Ammon's horn (tissue), 1 donor: Measurements from ENCODE around the gene SAMSN1.
"Not testable (repeated sequence)": the region's sequence is repeated elsewhere in the genome, so short reads cannot be mapped to it uniquely, and the experiment has no call there.

Experiments
- DNase-seq: peaks from one replicate; pipeline ENCODE4 v3.0.0-alpha.2; 2016; ENCODE audit warnings: low spot score

SAMSN1 gene

GRCh38 chr21:14566894-14567293 is 20.8 kb upstream of the SAMSN1 start:
- no peak for DNase-seq

DNA sequence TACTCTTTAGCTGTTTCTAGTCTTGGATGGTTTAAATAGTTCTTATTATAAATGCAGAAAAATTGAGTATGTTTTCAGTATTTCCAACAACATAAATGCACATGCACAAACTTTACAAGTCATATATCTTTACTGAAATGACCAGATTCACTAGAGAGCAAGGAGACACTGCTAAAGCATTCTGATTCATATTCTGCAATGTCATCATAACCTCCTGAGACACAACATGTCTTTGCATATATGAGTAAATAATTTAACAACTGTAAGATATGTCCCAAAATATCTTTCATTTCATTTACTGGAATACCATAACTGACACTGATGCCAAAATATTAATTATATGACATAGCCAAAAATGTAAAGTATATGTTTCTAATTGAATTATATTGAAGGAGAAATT is 16.8 kb upstream of the SAMSN1 start:
- DNase-seq: no peak

- DNase-seq: no peak
Measured at GRCh38 chr21:14560555-14560954, 14.4 kb upstream of the SAMSN1 start.

DNA sequence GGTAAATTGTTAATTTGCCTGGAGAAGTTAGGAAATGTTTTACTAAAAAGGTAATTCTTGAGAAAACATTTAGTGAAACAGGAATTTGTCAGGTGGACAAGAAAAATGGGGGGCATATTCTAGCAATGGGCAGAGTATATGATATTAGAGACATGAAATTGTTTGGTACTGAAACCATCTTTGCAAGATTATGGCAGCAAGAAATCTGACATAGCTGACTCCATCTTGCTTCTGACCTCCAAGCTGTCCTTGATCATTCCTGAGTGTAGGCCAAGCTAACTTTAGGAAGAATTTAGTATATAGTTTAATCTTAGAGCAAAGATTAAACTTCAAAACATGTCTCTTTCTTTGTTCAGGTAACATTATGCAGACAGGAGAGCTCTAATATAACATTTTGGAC is 14.0 kb upstream of the SAMSN1 start:
- no peak for DNase-seq

DNA sequence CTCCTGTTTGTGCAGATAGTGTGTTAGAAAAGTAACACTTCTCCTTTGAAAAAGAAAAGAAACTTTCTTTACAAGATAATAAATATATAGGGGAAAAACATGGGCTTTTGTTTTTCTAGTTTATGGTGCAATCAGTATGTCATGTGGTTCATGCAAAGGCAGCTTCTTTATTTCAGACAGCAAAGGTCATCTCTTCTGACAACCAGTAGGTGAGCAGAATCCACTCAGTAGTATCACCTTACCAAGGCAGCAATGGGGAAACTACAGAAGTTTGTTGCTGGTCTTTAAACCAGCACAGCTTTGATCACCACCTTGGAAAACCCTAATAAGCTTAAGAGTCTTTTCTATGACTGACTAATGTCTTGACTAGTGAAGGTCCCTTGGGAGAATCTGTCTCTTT is 13.0 kb upstream of the SAMSN1 start:
- no peak for DNase-seq

GRCh38 chr21:14557413-14557812 is 11.3 kb upstream of the SAMSN1 start:
- DNase-seq: no peak

GRCh38 chr21:14554948-14555347 is 8.8 kb upstream of the SAMSN1 start:
- no peak for DNase-seq

DNA sequence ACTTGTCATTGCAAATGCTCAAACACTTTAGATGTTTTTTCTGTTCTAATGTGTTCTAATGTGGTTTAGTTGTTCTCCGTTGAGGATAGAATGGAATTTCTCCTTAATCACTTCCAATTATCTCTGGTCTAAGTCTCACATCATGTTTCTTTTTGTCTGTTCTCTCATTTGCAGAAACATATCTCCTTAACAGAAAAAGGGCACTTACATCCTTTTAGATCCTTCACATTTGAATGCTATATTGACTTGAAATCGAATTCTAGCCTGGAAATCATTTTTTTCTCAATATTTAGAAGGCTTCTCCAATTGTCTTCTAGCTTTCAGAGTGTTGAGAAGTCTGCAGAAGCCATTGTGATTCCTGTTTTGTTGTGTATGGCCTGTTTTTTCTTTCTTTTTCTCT is 7.3 kb upstream of the SAMSN1 start:
- DNase-seq: no peak

GRCh38 chr21:14551741-14552140 is 5.6 kb upstream of the SAMSN1 start:
- DNase-seq: no peak

DNA sequence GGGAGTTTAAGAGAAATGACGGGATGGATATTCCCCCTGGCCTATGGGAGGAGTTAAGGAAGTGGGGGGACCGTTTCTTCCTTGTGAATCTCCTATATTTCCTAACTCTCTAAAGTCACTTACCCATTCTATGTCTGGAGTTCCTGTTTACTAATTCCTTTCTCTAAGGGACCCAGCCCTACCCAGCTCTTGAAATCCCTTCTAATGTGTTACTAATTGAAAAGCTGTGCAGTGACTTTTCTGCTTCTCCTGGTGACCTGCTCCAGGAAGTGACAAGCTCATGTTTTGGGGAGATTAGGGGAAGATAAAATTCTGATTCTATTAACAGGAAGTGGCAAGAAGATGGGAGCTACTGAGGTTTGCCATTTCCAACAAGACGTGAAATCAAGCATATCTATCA is 4.0 kb upstream of the SAMSN1 start:
- no peak for DNase-seq

- DNase-seq: peak; percentile 15
Measured at GRCh38 chr21:14548779-14549178, 2.7 kb upstream of the SAMSN1 start.

DNA sequence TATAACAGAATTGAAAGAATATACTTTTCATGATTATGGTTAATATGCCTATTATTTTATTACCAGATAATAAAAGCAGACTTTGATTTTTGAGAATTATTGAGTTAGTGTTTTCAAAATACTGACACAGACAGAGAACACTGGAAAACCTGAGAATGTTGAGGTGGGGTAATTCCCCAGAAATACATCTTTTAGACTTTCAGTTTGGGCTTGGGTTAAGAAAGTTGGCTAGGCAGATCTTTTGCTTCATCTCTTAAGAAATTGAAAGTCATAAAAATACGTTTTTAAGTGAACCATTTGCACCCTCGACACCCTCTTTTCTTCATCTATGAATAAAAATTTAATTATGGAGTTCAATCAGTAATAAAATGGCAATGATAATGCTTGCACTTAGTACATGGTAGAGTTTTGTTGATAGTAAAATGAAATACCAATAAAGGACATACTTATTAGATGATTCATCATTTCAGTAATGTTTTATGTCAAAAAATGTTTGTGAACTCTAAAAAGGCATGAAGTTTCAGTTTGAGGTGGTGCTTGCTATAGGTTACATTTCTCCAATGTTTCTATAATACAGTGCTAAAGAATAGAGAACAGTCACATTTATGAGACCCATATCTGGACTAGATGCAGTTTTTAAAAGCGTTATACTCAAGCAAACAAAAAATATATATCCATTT is 1.9 kb upstream of the SAMSN1 start:
- no peak for DNase-seq

DNA sequence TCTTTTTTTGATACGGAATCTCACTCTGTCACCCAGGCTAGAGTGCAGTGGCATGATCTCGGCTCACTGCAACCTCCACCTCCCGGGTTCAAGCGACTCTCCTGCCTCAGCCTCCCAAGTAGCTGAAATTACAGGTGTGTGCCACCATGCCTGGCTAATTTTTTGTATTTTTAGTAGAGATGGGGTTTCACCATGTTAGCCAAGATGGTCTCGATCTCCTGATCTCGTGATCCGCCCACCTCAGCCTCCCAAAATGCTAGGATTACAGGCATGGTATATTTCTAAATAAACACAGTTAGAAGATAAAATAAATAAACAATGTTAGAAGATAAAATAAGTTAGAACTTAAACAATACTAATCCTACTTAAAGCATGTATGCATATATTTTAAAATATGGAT is 604 bp upstream of the SAMSN1 start:
- not testable (repeated sequence) for DNase-seq

DNA sequence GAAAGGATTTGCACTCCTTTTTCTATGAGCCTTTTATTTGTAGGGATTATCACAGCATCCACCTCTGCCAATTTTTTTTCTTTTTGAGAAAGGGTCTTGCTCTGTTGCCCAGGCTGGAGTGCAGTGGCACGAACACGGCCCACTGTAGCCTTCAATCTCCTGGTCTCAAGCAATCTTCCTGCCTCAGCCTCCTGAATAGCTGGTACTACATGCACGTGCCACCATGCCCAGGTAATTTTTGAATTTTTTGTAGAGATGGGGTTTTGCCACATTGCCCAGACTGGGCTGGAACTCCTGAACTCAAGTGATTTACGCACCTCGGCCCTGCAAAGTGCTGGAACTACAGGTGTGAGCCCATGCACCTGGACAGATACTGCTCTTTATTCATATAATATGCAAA is 2.1 kb downstream of the SAMSN1 start:
- DNase-seq: no peak

DNA sequence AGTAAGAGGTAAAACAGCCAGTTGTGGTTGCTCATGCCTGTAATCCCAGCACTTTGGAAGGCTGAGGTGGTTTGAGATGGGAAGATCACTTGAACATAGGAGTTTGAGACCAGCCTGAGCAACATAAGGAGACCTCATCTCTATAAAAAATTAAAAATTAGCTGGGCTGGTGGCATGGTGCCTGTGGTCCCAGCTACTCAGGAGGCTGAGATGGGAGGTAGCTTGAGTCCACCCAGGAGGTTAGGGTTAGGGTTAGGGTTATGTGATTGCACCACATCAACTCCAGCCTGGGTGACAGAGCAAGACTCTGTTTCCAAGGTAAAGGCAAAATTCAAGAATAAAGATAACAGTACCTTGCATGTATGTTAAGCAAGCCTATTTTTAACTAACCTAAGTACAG is 3.5 kb downstream of the SAMSN1 start:
- no peak for DNase-seq

- peak; percentile 10 for DNase-seq
Measured at GRCh38 chr21:14541841-14542490, 4.1 kb downstream of the SAMSN1 start.

- DNase-seq: no peak
Measured at GRCh38 chr21:14538483-14538882, 7.6 kb downstream of the SAMSN1 start.

DNA sequence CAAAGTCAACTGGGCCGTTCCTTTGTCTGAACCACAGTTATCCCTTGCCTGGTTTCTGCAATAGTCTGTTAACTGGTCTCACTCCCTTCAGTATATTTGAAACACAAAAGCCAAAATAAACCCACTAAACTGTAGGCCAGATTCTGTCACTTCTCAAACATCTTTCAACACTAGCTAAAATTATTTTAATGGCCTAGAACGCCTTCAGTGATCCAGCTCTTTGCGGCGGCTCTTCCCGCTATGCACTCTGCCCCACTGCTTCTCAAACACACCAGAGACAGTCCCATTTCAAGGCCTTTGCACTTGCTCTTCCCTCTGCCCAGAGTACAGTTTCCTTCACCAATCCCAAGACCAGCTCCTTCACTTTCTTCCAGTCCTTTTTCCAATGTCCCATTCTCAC is 9.2 kb downstream of the SAMSN1 start:
- DNase-seq: no peak

DNA sequence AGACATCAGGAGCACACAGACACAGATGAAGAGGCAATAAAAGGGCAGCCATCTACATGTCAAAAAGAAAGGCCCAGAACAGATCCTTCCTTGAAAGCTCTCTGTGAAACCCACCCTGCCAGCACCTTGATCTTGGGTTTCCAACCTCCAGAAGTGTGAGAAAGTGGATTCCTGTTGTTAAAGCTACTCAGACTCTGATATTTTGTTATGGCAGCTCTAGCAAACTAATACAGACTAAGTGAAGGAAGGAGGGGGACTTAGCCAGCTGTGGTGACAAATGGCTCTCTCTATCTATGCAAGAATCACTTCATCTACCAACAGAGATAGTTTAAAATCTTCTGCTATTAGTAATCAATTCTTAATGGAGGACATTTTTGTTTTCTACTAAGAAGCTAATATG is 10.4 kb downstream of the SAMSN1 start:
- no peak for DNase-seq

DNA sequence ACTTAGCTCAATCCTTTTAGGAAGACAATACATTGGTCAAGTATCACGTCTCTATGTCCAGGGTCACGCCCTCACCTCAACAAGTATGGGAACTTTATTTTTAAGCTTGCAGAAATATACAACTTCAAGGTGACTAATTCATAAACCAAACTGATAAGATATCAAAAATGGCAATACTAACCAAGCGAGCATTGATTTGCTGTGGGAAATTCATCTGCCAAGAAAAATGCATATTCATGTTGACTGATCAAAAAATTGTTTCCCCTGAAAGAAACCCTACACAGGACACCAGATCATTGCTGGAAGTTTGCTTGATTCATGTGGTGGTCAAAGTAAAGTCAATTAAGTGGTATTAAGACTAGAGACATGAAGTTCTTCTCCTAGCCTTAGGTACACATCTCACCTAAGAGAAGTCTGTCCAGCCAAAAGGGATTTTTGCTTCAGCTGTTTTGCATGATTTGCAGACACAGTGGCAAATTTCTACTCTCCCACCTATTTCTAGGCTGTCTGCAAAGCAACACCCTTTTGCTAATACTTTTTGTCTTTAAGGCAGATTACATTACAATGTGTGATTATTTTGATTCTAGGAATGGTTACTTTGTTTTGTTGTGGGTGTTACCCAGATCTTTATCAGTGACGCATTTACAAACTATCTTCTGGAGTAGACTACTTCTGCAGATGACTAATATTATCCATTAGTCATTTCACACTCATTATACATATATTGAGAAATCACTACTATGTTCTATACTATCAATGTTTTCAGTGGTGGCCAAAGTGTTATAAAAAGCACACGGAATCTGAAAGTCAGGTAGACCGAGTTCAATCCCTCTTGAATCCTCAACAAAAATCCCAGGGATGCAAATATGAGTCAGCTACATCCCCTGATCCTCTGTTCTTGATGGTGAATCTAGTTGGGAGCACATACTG is 12.4 kb downstream of the SAMSN1 start:
- DNase-seq: no peak

GRCh38 chr21:14531757-14532316 is 14.3 kb downstream of the SAMSN1 start:
- DNase-seq: no peak

GRCh38 chr21:14530592-14530991 is 15.5 kb downstream of the SAMSN1 start:
- DNase-seq: no peak

DNA sequence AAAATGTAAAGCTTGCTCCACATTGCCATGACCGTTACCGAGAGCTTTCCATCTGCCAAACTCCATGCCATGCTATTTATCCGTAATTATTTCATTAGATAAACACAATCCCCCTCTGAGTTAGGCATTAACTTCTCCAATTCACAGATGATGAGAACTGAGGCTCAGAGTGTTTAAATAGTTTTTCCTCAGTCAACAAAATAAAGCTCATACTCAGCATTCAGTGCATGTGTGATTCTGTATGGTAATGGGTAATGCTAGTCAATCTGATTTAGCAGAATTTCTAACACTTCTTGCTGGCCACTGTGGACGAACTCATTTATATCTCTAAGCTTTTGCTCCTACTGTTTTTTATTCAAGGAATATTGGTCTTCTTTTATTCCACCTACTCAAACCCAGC is 17.3 kb downstream of the SAMSN1 start:
- DNase-seq: no peak
